Measurements from ENCODE around the gene TIPIN. TPM values are rescaled to one million over a fixed set of nuclear protein-coding genes. Genes with fewer than 3 reads are reported as not detected.

The TIPIN gene
- 23.7 and 37.4 TPM in 2 replicates for polyA plus RNA-seq (2011; rRNA removed)
- polyA plus RNA-seq (2012; cell fraction: cytosol; rRNA removed): 10.7 and 12.8 TPM in 2 replicates
- polyA plus RNA-seq (2012; cell fraction: nucleus; rRNA removed): 3.9 and 6.6 TPM in 2 replicates
- polyA plus RNA-seq (2017; fragmentation: RNase III; extraction: RNeasy Plus Mini Kit Qiagen cat#74134 plus additional on column Dnase treatment): 28.2 to 37.0 TPM (median 28.4 TPM) in 3 replicates
- polyA minus RNA-seq (2011; rRNA and poly(A)+ RNA removed): 9.0 and 10.3 TPM in 2 replicates

DNA sequence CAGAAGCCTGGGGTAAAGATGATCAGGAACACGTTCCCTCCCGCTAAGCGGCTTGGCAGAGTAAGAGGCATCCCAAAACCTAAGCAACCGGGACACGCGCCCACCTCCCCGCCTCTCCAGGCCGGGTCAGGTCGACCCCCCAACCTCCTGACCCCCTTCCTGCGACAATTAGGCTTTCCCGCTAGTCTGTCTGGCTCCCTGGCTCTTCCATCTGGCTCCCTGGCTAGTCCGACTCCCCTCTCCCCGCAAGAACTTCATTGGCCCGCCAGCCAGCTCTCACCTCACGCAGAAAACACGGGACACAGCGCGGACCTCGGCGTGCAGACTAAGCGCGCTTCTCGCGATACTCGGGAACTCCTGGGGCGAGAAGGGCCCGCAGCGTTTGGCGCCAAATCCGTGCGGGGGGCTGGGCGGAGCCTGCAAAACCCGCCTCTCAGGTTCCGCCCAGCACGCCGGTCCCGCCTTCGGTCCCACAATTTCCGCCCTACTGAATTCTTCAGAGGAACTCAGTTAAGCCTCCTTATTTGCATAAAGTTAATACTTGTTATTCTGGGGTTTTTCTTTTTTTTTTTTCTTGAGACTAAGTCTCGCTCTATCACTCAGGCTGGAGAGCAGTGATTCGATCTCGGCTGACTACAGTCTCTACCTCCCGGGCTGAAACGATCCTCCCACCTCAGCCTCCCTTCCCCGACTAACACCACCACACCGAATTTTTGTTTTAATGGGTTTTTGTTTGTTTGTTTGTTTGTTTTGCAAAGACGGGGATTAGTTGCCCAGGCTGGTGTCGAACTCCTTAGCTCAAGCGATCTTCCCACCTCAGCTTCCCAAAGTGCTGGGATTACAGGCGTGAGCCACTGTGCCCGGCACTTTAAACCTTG, at the start of gene TIPIN:
TIPIN (minus strand) TSS at position 327 of the 878 bp plus-strand sequence. CDS start 3,738 bp downstream, outside the sequence.
- CTCF ChIA-PET: interaction anchor here (0.6 to 3.7 kb wide), 6 partner anchors 11 to 1370 kb away, joined by 3 to 13 read pairs (median 4); partner anchors contain the start of genes MAP2K1 and SNAPC5
- POLR2A ChIA-PET: interaction anchor here (0.7 to 1.5 kb wide), 7 partner anchors 14 to 1936 kb away, joined by 3 to 7 read pairs (median 3); partner anchors contain the start of genes DIS3L and MAP2K1

GRCh38 chr15:66405615-66406014, 49.1 kb upstream of the TIPIN start:
- no peak for FAIRE-seq
- Histone ChIP-seq H3K4me3 (no peak overlapping the region), H3K4me2 (no peak overlapping the region), H3K4me1 (peaks cover 14% of the 10 kb centered on the region), H3K27ac (no peak overlapping the region), H3K9me3 (no peaks in the 10 kb centered on the region)
- DNase-seq (ENCODE audit: low read depth in 1 of 2, low spot score in 1 of 2): no peak
- 91% methylated on average over 3 of the region's 3 CpGs for WGBS (ENCODE audit: missing lambda C conversion rate)
- TF ChIP-seq FOSL2 (IDR thresholded peaks at IDR 0.05) (no peak), FOSL2 (CRISPR knock-in tag; IDR thresholded peaks at IDR 0.05) (no peak), JUNB (IDR thresholded peaks at IDR 0.05) (no peak), ZSCAN20 (CRISPR knock-in tag; IDR thresholded peaks at IDR 0.05) (no peak), HOXB13 (CRISPR knock-in tag; IDR thresholded peaks at IDR 0.05; ENCODE audit: low read depth) (no peak), POLR2AphosphoS2 (conservative IDR thresholded peaks at IDR 0.05; ENCODE audit: low read length) (no peak)
- ChIA-PET POLR2A (no interaction called here), CTCF (interaction anchor here (1.0 to 3.2 kb wide), 3 partner anchors 18 to 78 kb away, joined by 4 to 12 read pairs (median 6); no protein-coding TSS in a partner anchor)
- no peak for ATAC-seq

More for the DNA sequence above, at the start of gene TIPIN:
- H3K4me1 ChIP-seq: peaks cover 9% of the 10 kb centered on the region; the same call in 2 of the 3 replicates
- TF ChIP-seq, protein P1, sequence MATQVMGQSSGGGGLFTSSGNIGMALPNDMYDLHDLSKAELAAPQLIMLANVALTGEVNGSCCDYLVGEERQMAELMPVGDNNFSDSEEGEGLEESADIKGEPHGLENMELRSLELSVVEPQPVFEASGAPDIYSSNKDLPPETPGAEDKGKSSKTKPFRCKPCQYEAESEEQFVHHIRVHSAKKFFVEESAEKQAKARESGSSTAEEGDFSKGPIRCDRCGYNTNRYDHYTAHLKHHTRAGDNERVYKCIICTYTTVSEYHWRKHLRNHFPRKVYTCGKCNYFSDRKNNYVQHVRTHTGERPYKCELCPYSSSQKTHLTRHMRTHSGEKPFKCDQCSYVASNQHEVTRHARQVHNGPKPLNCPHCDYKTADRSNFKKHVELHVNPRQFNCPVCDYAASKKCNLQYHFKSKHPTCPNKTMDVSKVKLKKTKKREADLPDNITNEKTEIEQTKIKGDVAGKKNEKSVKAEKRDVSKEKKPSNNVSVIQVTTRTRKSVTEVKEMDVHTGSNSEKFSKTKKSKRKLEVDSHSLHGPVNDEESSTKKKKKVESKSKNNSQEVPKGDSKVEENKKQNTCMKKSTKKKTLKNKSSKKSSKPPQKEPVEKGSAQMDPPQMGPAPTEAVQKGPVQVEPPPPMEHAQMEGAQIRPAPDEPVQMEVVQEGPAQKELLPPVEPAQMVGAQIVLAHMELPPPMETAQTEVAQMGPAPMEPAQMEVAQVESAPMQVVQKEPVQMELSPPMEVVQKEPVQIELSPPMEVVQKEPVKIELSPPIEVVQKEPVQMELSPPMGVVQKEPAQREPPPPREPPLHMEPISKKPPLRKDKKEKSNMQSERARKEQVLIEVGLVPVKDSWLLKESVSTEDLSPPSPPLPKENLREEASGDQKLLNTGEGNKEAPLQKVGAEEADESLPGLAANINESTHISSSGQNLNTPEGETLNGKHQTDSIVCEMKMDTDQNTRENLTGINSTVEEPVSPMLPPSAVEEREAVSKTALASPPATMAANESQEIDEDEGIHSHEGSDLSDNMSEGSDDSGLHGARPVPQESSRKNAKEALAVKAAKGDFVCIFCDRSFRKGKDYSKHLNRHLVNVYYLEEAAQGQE (IDR thresholded peaks at IDR 0.05): peak; percentile 100
- TF ChIP-seq POLR2A (IDR thresholded peaks at IDR 0.05; ENCODE audit: low read length): peak; percentile 89
- TF ChIP-seq PHF8 (IDR thresholded peaks at IDR 0.05; ENCODE audit: borderline replicate concordance, low read depth): peak; percentile 59; the same call in 1 of the 2 replicates
- TF ChIP-seq, protein P2, sequence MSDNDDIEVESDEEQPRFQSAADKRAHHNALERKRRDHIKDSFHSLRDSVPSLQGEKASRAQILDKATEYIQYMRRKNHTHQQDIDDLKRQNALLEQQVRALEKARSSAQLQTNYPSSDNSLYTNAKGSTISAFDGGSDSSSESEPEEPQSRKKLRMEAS (IDR thresholded peaks at IDR 0.05): peak; percentile 98
- TF ChIP-seq MYC (IDR thresholded peaks at IDR 0.05; ENCODE audit: borderline replicate concordance, low read length): no peak
- TF ChIP-seq, protein P3, sequence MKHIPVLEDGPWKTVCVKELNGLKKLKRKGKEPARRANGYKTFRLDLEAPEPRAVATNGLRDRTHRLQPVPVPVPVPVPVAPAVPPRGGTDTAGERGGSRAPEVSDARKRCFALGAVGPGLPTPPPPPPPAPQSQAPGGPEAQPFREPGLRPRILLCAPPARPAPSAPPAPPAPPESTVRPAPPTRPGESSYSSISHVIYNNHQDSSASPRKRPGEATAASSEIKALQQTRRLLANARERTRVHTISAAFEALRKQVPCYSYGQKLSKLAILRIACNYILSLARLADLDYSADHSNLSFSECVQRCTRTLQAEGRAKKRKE (CRISPR knock-in tag; IDR thresholded peaks at IDR 0.05; ENCODE audit: low read depth): no peak
- TF ChIP-seq BCL3 (IDR thresholded peaks at IDR 0.05): peak; percentile 82
- peak; percentile 96 for TF ChIP-seq E2F6 (IDR thresholded peaks at IDR 0.05; ENCODE audit: borderline replicate concordance, low read depth)
- TF ChIP-seq GATA3 (IDR thresholded peaks at IDR 0.05; ENCODE audit: borderline replicate concordance): peak; percentile 85
- TF ChIP-seq JUN (IDR thresholded peaks at IDR 0.05): peak; percentile 71 to 72
- TF ChIP-seq CHD2 (IDR thresholded peaks at IDR 0.05; ENCODE audit: low read length, partially characterized antibody): peak; percentile 100
- no peak for TF ChIP-seq HOXA7 (CRISPR knock-in tag; IDR thresholded peaks at IDR 0.05)
- TF ChIP-seq HOXB5 (CRISPR knock-in tag; IDR thresholded peaks at IDR 0.05): 0 out of 2 replicates have a peak, but pooled peaks have one; percentile 20
- no peak for TF ChIP-seq POLR2AphosphoS2 (conservative IDR thresholded peaks at IDR 0.05; ENCODE audit: low read length)
- H3K9me3 ChIP-seq: no peaks in the 10 kb centered on the region
- peak within 1 kb of the TSS; percentile 84 to 88 for H3K27ac ChIP-seq
- H3K4me2 ChIP-seq: peak within 1 kb of the TSS; percentile 95
- FAIRE-seq (no peak), DNase-seq (ENCODE audit: low read depth in 1 of 2, low spot score in 1 of 2) (peak; percentile 98), ATAC-seq (peak; percentile 98 to 99)
- WGBS (ENCODE audit: missing lambda C conversion rate): 2% methylated on average over 49 of the region's 51 CpGs
- H3K4me3 ChIP-seq: peak within 1 kb of the TSS; percentile 76
